Left renal cortex interstitium (tissue), 4 donors: ENCODE data around the gene C14orf132. TPM values are rescaled to one million over a fixed set of nuclear protein-coding genes. Genes with fewer than 3 reads are reported as not detected.

Source experiments
- DNase-seq, 4 donors: peaks; one replicate each; pipeline ENCODE4 v3.0.0-alpha.2; 2013; ENCODE audit warnings: low read depth in 4 of 4, low spot score in 2 of 4, missing footprints in 1 of 4
- polyA plus RNA-seq, 4 donors: library from polyadenylated mRNA; unstranded; fragments of 120-200 nt; gene quantifications; one replicate each; pipeline ENCODE4 v1.2.1, GENCODE V29; 2013; ENCODE audit not compliant: insufficient read length in 4 of 4

The C14orf132 gene
- polyA plus RNA-seq, 4 donors = 27.5 to 40.7 (median 35.0) TPM

DNA sequence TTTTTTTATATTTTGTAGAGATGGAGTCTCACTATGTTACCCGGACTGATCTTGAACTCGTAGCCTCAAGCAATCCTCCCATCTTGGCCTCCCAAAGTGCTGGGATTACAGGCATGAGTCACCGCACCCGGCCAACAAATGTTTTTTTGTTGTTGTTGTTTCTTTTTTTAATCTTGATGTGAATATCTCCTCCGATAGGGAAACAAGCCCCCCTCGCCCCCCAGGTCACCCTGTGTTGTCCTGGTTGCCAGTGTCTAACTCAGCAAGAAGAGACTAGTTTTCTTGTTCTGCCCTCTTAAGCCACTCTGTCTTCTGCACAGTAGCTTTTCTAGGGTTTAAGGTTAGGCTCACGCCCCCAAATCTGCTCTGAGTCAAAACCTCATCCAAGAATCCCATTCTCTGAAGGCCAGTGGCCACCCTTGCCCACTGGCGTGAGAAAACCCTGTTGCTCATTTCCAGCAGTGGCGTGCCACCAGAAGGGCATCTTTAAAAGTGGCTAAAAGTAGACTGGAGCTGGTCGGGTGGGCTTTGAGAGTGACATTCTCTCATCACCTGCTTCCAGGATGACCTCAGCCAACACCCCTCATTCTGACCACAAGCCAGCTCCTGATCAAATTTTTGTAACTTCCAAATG lies 42.7 kb downstream of the C14orf132 start:
- DNase-seq = no peak

DNA sequence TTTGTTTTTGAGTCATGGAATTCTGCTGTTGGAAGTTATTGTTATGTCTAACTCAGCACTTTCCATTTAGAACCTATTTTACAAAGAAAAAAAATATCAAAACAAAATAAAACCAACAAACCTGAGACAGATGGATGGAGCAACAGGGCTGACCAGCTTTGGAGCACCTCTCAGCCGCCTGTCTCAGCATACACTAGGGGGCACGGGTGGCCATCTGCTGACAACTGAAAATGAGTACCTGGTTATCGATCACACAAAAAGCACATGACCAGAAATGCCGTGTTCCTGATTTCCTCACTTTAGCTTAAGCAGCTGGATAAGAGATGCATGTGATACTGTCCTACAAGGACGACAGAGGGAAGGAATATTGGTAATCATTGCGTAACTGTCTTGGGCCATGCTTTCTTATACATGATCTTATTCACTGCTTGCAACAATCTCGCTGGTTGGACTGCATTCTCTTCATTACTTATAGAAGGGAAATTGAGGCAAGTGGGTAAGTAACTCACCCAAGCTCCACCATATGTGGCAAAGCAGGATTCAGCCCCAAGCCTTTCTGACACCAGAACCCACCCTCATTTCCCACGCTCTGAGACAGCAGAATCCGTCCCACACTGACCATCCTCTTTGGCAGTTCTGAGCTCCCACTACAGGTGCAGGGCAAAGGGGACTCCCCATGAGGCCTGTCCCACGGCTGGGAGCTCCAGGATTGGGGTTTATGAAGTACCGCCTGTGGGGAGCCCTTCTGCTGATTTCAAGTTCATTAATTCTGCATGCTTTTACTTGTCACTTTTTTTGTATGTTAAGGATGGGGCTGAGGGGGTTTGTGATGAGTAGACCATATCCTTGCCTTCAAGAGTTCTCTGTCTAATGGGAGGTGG lies 43.5 kb downstream of the C14orf132 start:
- DNase-seq = no peak

- DNase-seq = no peak
Observed at GRCh38 chr14:96083667-96084320, 44.6 kb downstream of the C14orf132 start.

GRCh38 chr14:96084796-96085195 lies 45.6 kb downstream of the C14orf132 start:
- no peak for DNase-seq

DNA sequence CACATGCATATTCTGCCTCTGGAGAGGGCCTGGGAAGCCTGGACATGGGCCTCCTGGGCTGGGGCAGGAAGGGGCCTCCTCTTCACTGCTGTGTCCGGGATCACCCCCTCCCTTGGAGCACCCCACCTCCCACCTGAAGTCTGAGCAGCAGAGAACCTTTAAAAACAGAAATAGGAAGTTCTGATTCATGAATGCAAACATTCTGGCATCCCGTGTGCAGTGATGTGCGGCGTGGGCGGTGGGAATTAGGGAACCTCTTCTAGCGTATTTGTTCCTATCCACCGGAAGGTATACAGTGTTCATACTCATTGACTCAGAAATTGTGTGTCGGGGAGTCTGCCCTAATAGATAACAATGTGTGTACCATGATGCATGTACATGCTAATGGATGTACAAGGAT lies 46.2 kb downstream of the C14orf132 start:
- no peak for DNase-seq

DNA sequence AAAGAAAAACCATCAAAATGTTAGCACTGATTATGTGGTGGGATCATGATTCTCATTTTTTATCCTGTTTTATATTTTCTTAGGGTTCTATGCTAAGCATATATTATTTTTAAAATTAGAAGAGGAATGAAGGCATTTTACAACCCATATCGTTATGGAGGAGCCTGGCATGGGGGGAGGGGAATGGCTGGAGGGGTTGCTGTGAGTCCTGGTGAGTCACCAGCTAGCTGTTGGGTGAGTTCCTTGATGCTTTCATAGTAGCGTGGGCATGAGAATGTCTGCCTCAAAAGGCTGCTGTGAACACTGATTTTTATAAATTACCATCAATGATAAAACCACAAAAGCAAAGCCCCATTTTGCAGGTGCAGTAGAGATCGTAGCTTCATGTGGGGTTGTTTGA lies 46.9 kb downstream of the C14orf132 start:
- DNase-seq = no peak

DNA sequence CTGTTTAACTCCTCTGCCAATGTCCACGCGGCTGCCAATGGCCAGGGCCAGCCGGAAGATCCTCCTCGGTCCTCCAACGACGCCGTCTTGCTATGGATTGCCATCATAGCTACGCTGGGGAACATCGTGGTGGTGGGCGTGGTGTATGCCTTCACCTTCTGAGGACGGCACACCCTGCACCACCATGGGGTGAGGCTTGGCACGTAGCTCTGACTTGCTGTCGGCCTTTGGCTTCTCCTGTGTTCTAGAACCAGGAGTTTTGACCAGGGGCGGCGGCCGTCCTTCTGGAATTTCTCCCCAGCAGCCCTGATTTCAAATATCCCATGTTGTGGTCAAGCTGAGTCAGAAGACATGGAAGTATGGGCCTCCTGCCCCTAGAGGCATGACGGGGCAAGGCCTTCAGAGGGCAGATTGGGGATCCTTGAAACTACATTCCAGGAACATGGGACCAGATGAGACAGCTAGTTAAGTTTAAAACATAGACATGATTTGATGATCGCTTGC lies 47.5 kb downstream of the C14orf132 start:
- DNase-seq = no peak

GRCh38 chr14:96088074-96088473 lies 48.9 kb downstream of the C14orf132 start:
- DNase-seq = no peak

DNA sequence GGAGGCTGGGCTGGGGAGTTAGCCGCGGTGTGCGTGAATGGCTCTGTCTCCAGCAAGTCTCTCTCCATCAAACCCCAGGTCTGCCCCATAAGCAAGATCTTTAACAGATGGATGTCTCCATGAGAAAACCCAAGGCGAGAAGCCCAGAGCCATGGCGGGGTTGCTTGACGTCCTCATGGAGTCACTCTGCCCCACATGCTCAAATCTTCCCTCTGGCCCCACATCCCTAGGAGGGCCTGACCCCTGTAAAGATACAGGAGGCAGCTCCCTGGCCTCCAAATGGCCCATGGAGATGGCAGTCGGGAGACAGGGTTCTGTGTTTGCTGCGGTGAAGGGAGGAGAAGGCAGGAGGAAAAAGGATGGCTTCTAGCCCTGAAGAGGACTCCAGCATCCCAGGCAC lies 49.3 kb downstream of the C14orf132 start:
- DNase-seq = no peak

DNA sequence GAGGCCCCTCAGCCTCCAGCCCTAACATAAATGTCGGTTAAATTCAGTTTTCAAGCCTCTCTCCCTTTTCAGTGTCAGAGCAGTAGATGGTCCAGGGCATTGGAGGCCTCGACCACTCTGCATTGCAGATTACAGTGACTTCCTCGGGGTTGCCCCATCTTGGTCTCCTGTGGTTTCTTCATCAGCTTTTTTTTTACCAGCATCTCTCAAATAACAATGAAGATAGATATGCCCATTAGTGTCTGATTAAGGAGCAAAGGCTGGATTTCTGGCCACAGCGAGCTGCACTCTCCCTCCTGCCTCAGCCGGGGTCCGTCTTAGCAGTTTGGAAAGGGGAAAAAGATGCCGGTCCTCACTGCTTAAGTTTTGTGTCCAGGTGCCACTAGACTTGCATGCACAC lies 49.7 kb downstream of the C14orf132 start:
- no peak for DNase-seq

GRCh38 chr14:96089401-96089800 lies 50.2 kb downstream of the C14orf132 start:
- no peak for DNase-seq

GRCh38 chr14:96090441-96091148 lies 51.4 kb downstream of the C14orf132 start:
- no peak for DNase-seq

GRCh38 chr14:96091149-96091693 lies 52.1 kb downstream of the C14orf132 start:
- no peak for DNase-seq

GRCh38 chr14:96091941-96092411 lies 52.8 kb downstream of the C14orf132 start:
- no peak for DNase-seq

GRCh38 chr14:96092936-96093335 lies 53.8 kb downstream of the C14orf132 start:
- no peak for DNase-seq

DNA sequence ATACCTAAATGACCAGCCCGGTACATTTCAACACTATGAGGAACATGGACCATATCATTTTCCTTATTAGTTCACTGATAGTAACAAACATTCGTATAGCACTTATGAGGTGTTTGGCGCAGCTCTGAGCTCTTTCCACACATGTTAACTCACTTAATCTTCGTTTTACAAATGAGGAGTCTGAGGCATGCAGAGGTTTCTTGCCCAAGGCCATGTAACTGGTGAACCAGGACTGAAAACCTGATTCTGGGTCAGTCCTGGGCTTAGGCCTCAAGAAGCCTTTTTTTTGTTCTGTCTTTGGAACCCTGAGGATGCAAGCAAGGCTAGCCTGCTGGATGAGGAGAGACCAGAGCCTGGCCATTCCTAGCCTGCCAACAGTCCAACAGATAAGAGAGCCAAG lies 55.0 kb downstream of the C14orf132 start:
- no peak for DNase-seq

DNA sequence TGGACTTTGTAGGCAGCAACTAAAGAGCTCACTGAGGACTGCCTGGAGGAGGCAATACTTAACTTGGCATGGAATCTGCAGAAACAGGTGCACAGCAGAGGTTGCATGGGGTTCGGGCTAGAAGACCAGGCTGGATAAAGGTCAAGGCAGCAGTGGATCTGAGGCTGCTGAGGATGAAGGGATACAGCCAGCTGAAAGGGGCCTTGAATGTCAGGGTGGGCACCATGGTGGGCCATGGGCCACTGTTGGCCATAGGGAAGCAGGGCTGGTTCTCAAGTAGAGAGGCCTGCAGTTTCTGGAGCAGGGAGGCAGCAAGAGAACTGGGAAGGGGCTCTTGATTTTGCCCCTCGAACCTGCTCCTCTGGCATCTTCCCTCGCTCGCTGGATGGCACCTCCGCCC lies 55.5 kb downstream of the C14orf132 start:
- DNase-seq = no peak

DNA sequence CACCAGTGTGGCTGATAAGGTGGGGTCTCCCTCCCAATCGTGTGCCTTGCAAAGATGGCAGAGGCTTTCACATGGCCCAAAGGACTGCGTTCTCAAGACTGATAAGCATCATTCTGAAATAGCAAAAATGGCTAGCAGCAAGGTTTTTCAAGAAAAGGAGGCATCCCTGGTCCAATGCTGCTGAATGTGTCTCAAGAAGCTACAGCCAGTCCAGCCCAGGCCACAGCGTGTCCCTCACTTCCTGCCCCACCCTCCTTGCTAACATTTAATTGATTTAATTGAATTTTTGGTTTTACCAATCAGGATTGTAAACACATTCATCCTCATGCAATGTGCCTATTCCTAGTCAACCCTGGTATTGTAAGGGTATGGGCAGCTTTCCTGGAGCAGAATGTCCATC lies 55.9 kb downstream of the C14orf132 start:
- DNase-seq = no peak

DNA sequence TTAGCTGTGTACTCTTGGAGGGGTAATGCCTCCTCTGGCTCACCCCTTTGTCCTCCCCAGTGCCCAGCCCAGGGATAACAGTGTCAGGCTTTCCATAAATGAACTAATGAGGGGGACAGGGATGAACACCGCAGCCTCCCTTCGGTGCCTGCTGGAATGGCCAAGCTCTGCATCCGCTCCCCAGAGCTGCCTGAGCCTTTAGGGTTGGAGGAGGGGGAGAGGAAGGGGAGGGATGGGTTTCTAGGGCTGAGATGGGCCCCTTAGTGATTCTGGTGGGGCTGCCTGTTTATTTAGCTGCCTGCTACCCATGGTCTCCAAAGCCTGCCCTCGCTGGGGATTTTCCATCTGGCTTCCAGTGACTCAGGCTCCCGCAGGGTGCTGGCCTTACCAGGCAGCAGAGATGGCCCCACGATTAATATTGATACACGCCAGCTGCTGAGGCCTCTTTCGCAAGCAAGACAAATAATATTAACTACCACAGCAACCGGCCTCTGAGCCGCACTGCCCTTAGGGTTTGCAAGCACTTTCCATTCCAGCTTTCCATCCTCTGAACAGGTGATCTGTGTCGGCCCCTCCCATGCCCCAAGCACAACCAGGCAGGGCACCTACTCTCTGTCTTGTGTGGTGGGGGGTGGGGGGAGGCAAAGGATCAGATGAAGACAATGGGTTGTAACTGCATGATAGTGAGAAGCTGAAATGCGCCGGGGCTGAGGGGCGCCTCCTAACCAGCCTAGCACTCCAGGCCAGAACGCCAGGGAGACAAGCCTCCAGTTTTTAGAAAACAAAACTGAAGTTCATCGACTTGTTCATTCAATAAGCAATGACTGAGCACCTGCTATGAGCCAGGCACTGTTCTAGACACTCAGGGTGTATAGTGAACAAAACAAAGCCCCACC lies 56.7 kb downstream of the C14orf132 start:
- DNase-seq = no peak
